Right renal cortex interstitium (tissue), 3 donors: ENCODE data around the gene ZIC1. TPM values are rescaled to one million over a fixed set of nuclear protein-coding genes. Genes with fewer than 3 reads are reported as not detected.

Source experiments
- DNase-seq, 3 donors: peaks; one replicate each; pipeline ENCODE4 v3.0.0-alpha.2; 2013; ENCODE audit warnings: low read depth in 3 of 3, low spot score in 2 of 3
- polyA plus RNA-seq, 3 donors: library from polyadenylated mRNA; unstranded; fragments of 120-200 nt; gene quantifications; one replicate each; pipeline ENCODE4 v1.2.1, GENCODE V29; 2013; ENCODE audit not compliant: insufficient read length in 3 of 3

The ZIC1 gene
- polyA plus RNA-seq, 3 donors: 0.37 TPM; not detected in 2

DNA sequence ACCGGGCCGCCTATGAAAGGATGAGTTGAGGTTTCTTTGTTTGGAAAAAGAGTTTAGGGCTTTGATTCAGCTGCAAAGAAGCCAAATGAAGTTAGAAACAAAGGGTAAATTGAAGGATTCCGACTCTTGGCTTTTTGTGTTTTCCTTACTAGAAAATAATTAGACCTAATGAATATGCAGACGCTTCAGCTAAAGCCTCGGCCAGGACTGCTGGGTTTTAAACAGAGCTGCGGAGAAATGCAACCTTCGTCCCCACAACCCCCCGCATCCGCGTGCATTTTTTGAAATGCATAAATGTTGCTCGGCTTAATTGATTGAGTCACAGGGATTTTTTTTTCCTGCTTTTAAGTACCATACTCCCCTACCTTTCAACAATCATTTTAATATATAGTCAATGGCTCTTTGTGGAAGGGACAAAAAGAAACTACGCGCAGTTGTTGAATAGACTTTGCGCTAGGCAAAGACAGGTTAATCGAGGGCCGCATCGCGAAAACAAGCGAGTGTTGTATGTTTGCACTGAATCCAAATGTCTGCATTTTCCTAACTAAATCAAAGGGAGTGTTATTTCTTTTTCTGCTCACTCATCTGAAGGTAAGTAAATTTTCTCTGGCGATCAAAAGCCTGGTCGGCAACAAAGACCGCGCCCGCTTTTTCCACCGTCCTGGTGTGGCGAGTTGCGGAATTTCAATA lies 1.5 kb upstream of the ZIC1 start:
- no peak for DNase-seq

DNA sequence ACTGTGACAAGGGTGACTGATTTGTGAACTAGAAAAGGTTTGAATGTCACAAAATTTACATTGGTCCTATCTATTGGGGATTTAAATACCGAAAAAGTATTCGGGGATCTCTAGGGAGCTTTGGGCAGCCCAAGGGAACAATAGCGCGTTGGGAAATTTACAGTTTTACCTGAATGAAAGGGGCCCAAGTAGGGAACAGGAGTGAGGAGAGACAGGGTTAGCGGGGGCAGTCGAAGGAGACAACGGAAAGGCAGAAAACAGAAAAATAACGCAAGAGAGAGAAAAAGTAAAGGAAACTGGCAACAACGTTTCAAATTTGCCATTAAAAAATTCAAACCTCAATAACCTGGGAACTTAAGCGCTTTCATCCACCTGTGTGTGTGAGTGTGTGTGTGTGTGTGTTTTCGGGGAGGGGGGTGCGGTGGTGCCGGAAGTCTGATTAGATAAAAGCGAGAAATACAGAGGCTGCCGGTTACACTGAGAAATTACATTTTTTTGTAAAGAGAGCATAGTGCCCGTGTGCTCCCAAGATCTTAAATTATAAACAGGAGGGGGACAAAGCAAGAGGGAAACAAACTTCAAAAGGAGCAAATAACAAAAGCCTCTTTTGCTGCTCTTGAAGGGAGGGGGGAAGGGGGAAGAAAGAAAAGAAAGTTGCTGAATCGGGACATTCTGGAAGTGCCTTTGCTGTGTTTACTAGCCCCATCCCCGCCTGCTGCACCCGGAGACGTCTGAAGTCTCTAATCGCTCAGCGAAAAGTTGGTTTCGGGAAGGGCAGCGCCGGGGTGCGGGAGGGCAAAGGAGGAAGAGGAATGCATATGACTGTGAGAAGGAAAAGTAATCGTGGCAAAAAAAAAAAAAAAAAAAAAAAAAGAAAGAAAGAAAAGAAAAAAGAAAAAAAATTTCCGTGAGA lies 721 bp upstream of the ZIC1 start:
- DNase-seq: no peak

DNA sequence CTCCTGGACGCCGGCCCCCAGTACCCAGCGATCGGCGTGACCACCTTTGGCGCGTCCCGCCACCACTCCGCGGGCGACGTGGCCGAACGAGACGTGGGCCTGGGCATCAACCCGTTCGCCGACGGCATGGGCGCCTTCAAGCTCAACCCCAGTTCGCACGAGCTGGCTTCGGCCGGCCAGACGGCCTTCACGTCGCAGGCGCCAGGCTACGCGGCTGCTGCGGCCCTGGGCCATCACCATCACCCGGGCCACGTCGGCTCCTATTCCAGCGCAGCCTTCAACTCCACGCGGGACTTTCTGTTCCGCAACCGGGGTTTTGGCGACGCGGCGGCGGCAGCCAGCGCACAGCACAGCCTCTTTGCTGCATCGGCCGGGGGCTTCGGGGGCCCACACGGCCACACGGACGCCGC lies 956 bp downstream of the ZIC1 start:
- DNase-seq: no peak

DNA sequence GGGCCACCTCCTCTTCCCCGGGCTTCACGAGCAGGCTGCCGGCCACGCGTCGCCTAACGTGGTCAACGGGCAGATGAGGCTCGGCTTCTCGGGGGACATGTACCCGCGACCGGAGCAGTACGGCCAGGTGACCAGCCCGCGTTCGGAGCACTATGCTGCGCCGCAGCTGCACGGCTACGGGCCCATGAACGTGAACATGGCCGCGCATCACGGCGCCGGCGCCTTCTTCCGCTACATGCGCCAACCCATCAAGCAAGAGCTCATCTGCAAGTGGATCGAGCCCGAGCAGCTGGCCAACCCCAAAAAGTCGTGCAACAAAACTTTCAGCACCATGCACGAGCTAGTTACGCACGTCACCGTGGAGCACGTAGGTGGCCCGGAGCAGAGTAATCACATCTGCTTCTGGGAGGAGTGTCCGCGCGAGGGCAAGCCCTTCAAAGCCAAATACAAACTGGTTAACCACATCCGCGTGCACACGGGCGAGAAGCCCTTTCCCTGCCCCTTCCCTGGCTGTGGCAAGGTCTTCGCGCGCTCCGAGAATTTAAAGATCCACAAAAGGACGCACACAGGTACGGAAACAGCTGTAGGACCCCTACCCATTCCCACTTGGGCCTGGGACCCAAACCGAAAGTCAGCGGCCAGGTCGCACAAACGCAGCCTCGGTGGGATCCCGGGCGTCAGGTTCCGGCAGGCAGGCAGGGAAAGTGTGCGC lies 1.5 kb downstream of the ZIC1 start:
- DNase-seq: no peak

DNA sequence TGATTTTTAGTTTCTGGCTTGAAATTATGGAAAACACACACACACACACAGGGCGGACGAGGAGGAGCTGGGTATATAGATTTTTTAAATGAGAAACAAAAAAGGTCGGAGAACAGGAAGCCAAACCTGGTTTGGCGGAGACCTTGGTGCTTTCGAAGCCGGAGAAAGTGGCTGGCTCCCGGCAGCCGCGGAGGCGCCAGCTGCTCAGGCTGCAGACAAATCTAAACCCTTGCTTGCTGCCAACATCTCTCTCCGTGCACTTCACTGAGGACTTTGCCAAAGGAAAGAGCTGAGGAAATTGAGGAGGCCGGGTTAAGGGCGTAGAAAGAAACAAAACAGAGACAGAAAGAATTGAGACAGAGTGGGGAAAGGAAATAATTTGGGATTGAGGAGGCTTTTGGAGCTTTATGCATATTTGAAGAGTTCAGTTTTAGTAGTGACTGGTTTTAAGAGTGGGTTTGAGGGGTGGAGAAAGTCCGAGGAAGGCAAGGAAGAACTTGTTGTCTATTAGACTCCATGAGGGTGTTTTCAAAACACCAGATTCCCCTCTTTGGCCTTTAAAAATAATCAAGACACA lies 2.2 kb downstream of the ZIC1 start:
- no peak for DNase-seq

DNA sequence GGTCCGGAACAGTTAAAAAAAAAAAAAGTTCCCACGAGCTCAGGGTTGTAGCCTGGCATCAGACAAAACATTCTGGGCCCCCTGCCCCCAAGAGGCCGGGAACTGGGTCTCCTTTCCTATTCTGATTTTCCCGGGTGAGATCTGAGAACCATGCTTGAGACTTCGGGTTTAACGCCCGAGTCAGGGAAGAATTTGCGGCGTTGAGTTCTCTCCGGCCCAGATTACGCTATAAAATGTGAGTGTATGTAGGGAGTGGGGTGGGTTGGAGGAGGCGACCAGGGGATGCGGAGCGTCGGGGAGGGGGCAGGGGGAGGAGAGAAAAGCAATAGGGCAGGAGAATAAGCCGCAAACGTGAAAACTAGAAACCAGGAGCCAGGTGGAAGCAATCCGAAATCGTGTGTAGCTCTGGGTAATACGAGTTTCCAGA lies 2.7 kb downstream of the ZIC1 start:
- no peak for DNase-seq

DNA sequence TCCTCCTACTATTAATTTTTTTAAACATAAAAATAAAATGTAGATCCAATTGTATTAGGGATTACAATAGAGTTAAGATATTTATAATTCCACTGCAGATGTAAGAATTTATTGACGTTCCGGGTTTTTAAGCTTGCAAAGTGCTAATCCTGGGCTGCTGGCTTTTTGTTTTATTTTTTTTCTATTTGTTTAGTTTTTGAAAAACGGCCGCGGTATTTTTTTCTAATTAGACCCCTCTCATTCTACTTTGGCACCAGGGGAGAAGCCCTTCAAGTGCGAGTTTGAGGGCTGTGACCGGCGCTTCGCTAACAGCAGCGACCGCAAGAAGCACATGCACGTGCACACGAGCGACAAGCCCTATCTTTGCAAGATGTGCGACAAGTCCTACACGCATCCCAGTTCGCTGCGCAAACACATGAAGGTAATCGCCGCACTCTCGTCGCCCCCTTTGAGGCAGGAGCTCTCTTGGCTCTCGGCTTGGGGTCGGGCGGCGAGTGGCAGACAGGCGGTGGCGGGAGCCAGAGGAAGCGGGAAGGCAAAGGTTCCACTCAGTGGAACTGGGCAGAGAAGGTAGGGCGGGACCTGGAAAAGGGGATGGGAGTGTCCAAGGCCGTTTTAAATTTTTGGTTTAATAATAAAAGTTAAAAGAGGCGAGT lies 3.2 kb downstream of the ZIC1 start:
- no peak for DNase-seq

DNA sequence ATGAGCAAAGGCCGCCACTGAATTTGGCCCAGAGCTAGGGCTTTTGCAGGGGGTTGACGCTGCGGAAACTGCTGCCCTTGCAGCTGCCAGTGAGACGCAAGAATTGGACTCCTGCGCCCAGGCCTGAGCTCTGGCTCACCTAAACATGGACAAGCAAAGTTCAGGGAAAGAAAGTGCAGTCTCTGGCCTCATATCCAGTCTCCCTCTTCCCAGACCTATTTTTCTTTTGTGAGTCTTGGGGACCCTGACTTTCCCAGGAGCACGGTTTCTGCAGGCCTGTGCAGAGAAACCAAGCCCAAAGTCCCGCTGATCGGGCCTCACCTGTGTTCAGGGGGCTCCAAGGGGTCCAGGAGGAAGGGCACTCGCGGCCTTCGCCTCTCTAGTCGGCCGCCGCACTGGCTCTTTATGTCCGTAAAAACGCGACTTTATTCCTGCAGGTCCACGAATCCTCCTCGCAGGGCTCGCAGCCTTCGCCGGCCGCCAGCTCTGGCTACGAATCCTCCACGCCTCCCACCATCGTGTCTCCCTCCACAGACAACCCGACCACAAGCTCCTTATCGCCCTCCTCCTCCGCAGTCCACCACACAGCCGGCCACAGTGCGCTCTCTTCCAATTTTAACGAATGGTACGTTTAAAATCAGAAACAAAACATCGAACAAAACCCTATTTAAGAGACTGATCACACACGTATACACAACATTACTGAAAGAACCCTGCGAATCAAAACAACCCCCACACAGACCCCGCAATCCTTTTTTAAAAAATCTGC lies 3.9 kb downstream of the ZIC1 start:
- no peak for DNase-seq

DNA sequence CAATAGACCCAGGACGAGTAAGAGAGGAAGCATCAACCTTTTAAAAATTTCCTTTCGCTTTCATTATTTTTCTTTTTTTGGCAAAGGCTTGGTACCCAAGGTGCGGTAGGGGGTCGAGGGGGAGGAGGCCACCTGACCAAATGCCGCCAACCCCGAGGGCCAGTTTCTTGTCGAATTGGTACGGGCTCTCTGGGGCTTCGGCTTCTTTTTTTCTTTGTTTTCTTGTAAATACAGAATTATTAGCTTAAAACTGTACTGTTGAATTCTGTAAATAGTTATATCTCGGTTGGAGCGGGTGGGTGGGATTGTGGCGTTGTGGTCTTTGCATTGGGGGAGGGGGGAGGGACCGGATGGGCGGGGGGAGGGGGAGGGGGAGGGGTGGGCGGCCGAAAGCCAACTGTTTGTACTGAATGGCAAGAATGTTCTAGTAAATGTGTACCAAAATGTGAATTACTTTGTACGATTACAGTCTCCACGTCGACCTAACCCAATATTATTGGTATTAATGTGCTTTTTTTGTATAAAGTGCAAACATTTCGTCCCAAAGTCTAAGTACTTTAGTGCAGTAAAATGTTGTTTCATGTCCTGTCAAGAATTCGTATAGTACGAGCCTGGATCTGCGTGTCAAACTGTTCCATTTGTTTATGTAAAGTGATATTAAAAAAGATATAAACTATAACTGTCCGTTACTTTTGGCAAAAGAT lies 4.7 kb downstream of the ZIC1 start:
- DNase-seq: no peak

DNA sequence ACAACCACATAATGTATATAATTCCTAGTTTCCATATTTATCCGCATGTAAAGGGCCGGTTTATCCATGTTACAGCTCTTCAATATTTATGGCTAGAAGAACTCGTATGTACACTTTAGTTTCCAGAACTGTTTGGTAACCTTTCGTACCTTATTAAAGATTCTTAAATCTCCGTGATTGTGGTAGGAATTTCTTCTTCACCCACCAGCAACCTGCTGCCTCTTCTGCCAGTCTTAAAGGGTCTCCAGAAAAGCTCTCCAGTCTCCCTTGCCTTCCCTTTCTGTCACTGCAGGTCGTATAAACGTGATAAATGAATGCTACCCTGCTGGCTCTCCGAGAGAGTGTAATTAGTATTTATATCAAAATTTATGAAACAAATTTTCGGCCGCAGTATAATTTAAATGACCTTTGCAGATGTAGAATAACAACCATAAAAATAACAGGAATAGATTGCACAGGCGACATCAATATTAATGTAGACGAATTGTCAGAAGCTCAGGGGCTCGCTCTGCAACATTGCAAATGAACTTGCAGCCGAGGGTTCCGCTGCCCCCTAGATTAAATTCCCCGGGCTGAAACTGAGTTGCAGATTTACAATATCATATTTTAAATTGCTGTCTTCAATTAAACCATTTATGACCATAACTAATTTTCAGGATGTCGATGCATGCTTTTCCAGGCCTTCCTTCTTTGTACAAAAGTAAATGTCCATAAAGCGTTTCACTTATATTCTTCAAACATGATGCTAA lies 5.4 kb downstream of the ZIC1 start:
- DNase-seq: no peak

DNA sequence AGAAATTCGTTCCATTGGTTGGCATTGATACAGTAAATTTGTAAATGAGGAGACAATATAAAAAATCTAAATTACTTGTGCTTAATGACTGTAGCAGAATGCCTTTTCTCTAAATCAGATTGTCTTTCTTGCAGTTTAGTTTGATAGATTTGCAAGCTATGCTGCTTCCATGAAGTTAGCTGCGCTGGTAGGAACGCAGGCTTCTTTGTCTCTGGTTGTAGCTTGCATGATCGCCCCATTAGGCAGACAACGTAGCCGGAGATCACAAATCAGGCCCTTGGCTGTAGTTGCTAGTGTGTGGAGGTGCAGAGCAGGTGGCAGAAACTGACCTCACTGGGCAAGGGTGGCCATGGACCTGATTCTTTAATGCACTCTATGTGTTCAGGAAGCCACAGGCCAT lies 6.1 kb downstream of the ZIC1 start:
- no peak for DNase-seq

DNA sequence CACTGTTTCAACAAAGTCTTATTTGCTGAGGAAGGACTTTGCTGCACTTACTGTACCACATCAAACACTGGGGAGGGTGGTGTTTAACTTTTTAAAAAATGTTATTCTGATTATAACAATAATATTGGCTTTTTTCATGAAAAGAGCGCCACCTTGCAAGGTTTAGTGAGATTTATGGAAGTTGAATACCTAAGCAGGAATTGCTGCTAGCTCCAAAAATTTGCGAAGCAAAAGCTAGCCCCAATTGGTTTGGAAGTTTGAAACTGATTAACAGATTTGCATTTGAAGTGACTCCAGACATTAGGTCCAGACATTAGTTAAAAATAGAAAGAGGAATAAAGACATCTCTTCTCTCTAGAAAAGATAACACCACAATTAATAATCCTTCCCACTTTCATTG lies 6.7 kb downstream of the ZIC1 start:
- DNase-seq: no peak

DNA sequence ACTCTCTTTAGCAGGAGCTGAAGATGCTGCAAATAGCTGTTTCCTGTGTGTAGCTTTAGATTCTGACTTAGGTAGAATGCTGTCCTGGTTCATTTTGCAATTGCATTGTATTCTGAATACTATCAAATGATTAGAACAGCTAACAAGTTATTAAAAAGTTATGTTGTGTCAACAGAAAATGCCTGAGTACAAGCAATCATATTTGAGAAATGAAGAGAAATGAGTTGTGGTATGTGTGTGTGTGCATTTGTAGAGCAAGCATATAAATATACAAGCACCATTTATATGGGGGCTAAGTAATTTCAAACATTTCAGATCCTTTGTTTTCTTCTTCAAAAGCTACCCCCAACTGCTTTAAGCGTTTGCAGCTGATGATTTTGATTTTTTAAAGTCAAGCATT lies 7.8 kb downstream of the ZIC1 start:
- no peak for DNase-seq

DNA sequence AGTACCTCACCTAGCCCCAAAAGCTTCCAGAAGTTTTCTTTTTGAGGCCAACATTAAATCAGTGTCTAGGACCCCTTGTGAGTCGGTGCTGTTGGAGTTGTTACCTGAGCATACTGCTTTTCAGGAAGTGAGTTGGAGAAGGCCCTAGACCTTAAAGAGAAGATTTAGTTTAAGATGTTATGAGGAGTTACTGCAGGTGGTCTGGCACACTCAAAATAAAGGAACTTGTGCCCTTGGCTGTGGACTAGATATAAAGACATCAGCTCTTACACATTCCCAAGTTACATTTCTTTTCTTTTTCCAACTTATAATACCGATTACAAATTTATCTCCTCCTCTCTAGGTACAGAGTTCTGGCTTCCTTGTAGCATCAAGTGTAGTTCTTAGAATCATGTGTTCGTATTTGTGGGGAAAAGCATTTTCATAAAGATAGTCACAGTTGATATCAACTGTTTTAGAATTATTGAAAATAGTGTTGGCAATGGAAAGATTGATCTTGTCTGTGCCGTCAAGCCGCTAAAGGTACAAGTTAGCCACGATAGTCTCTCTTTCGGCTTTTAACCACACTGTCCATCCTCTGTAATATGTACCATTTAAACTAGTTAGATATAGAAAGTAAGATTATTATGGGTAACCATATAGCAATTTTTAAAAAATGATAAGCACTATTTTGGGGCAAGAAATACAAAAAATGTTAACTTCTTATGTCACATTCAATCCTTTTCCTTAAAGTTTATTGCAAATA lies 8.6 kb downstream of the ZIC1 start:
- DNase-seq: no peak

DNA sequence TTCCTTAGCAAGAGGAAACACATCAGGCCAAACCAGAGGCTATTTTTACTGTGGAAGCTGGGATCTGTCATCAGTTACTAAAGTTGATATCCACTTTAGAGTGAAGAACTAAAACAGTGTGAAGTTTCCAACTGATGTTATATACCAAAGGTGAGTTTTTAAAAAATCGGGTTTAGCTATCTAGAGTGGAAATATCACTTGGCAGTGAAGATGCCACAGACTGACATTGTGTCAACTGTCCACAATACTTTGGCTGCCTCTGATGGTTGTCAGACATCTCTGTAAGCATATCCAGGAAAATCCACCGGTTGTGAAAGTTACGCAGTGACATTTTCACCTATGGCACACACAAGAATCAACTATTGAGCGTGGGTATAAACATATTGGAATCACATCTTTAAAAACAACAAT lies 9.2 kb downstream of the ZIC1 start:
- no peak for DNase-seq

DNA sequence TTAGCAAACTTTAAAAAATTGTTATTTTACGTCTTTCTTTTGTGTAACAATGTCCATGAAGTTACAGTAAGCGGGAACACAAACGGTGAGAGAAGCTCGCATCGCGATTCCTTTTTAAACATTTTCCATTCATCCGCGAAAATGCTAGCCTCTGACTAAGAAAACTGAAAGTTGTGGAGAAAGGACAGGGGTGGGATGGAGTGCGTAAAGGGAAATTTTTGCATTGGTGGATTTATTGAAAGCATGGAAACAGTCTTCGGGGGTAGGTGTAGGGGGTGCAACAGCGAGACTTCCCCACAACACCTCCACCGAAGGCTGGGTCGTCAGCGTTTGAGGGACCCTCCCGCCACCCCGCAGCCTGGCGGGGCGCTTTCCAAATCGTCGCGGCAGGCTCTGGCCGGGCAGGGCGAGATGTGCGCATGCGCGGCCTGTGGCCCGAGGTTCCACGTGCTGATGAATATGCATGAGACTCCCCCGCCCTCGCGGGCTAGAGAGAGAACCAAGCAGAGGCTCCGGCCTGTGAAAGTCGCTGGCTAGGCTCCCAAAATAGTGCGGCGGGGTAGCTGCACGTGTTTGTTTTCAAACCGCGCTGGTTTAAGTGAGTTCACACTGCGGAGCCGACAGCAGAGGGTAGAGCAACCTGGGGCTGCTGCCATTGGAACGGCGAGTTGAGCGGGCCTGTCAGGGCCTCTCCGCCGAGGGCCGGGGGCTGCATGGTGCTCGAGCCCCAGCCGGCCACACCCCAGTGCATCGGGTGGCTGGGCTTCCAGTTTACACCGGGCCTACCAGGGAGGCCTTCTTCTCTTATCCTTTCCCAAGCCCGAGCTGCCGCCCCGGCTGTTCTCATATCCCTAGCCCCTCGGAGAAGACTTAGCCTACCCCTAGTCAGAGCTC lies 9.9 kb downstream of the ZIC1 start:
- DNase-seq: no peak

DNA sequence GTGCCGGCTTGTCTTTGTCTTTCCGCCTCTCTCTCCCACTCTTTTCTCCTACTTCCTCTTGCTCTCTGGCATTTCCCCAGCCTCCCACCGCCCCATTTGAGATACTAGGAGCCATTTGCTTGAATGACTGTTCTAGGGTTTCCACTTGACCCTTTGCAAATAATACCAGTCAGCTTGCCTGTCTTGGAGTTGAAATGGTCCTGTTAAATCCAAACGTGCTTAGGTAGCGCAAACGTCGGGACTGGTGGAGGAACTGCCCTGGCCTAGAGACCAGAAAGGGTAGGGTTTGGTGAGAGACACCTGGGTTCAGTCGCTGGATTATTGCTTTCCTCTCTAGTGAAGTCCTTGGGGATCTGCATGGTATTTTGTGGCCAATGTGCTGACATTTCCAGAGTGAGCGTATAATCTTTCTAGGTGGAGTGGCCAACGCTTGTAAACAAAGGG lies 10.6 kb downstream of the ZIC1 start:
- no peak for DNase-seq
